Activated effector memory CD4-positive, alpha-beta T cell treated with Interleukin-2 at 50 U/mL for 16 hours (primary cell): ENCODE results near the gene PRMT9.

Experiments
- DNase-seq: peaks from one replicate; pipeline ENCODE4 v3.0.0-alpha.2; 2020

Gene PRMT9

DNA sequence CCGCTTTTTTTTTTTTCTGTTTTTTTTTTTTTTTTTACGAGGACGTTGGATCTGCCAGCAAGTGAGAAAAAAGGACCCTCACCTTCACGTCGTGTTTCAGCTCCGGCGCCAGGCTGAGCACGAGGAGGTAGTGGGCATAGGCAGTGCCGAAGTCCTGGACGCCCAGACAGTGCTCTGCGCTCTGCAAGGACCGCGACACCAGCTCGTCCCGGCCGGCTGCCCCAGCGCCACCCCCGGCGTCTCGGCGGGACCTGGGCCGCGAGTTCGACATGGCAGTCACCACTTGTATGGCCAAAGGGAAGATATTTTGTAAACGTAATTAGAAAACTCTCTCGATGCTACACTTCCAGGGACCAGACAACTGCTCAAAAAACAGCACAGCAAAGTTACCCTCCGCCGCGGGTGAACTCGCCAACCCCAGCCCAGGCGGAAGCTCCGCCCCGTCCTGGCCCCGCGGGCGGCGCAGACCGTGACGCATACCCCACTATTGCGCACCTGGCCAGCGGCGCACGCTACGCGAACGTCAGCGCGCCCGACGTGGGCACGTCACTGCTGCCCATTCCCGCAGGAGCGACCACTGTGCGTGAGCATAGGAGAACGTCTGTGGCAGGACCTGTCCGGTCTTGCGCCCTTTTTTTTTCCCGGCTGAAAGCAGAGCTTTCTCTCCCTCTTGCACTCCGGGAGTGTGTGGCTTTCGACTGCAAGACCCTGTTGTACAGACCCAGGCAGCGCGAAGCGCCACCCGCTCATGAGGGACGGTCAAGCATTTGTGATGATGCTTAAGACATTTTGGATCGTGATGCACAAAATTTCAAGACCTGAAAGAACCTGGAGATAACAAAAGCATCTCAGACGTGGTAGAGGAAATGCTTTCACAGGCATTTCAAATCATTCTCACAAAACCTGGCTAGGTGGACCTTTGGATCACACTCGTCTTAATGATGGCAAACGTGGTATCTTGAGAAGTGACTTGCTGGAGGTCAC, at the start of gene PRMT9:
PRMT9 (minus strand) TSS at position 447 of the 984 bp plus-strand sequence; CDS start at position 271, 176 bp downstream.
- peak; percentile 82 for DNase-seq

DNA sequence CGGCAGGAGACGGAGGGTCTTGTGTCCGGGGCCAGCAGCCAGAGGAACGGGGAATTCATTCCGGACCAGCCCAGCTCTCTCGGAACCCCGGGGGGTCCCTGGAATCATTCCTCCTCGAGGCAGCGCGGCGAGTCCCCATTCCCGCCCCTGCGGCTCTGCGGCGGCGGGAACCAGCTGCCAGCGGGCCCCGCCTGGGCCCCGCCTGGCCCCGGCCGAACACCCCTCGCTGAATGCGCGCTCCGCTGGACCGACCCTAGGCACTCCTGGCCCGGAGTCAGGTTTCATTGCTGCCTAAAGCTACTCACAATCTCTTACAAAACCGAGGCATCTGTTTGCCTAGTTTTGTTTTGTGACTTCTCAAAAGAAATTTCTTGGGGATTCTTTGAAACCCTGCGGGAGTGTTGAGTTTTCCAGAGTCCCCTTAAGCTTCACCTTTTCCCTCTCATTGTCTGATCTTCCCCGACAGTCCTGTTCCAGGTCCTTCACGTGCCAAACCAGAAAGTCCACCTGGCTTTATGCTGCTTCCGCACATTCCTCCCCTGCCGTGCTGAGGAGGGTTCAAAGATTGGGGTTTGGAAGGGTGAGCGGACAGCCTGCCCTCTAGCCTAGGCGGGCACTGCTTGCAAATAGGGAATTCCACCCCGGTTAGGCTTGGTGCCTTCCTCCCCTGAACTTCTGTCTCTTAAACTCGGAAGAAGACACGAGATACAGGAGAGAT, 48.7 kb upstream of the PRMT9 start:
- DNase-seq = no peak

DNA sequence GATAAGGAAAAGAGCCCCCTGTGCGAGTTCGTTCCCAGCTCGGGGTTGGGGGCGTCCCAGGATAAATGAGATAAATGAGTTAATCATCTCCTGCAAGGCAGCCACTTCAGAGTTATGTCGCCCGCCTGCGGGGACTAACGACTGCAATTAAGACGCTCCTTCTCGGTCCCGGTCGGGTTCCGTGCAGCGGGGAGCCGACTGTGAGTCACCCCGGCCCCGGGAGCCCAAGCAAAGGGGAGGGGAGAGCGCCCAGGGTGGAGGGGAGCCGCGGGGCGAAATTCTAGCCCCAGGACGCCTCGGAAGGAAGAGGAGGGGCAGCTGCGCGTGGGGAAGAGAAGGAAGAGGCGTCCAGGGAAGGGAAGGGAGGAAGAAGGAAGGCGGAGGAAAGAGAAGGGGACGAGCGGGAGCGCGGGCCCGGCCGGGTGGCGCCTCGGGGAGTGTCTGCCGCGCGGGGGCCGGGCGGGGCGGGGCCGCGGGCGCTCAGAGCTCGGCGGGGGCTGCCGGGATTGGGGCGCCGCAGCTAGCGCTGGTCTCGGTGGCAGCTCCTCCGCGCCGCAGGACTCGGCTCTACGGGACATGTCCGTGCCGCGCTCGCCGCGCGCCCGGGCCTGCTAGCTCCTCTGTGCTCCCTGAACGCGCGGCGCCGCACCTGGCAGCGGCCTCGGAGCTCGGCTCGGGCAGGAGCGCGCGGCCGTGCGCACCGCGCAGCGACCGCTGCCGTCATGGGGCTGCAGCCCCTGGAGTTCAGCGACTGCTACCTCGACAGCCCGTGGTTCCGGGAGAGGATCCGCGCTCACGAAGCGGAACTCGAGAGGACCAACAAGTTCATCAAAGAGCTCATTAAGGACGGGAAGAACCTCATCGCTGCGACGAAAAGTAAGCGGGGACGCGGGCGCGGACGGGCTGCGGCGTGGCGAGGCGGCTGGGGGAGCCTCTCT, 47.9 kb upstream of the PRMT9 start, which contains the start of gene ARHGAP10:
ARHGAP10 (plus strand) TSS at position 509 of the 938 bp plus-strand sequence; CDS start at position 723, 214 bp downstream.
- DNase-seq = peak; percentile 59

DNA sequence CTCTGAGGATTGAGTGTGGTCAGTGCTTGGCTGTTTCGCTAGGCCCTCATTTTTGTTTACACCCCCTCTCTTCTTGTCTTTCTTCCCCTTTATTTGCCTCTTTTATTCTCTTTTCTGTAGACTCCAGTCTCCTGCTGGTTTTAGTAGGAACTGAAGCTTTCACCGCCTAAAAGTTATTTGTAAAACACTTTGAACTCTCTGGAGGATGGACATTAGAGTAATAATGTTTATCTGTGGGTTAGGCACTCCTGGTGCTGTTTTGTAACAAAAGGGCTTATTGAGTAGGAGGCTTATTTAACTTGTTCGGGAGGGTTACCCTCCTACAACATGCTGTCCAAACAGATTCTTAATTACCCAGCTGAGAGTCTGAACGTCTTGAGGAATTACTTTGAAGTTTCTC, 46.4 kb upstream of the PRMT9 start:
- no peak for DNase-seq

DNA sequence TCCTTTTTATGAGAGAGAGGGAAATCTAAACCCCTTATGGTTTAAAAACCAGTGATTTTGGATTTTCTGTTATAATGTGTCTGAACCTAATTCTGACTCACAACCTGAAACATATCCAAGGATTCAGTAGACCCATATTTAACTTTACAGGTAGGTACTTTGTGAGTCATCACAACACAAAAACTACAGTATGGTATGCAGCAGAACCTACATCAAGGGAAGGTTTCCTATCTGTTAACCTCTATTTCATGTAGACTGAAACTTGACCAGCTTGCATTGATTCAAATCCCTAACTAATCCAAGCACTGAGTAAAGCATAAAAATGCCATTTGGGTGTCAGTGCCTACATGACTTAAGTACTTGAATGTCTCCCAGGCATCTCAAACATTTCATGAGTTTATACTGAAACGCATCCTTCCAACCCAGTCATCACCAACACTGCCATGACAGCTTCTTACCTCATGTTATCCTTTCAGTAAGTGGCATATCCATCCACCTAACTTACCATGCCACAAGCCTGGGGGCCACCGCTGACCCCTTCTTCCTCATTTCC, 43.6 kb upstream of the PRMT9 start:
- DNase-seq = no peak

DNA sequence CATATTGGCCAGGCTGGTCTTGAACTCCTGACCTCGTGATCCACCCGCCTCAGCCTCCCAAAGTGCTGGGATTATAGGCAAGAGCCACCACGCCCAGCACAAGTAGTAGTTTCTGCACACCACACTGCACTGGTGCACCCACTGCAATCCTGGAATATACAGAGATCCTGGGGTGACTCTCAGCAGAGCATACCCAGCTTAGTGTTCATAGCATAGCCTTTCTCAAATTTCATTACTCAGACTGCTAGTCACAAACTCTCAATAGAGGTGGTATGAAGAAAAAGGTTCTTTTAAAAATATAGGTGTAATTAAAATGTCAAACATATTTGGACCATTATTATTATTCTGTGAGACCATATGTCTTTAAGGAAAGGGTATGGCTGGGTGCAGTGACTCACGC, 41.7 kb upstream of the PRMT9 start:
- DNase-seq = no peak

DNA sequence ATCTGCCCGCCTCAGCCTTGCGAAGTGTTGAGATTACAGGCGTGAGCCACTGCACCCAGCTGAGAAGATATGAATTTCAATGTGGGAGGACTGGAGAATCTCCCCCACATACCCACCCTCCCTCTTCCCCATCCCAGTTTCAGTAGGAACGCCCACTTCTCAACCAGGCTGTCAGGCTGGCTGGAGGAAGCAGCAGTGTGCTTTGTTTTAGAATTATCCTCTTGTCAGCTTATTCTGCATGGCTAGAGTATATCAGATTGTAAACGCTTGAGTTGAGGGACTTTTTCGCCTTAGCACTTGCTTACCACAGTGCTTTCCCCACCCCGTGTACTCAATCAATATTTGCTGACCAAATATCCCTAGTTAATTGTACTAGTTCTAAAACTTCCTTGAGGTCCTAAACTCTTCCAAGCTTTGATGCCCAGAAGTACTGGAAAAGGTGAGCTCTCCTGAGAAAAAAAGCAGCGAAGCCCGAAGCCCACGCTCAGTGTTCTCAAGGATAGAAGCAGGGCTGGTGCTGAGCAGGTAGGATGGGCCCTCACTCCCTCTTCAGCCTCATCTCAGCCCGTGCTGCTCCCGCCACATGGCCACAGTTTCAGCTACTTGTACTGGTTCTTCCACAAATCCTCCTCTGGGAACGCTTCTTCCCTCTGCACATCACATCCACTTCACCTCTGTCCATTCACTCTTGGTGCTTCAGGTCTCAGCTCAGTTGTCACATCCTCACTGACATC, 40.7 kb upstream of the PRMT9 start:
- DNase-seq = no peak

DNA sequence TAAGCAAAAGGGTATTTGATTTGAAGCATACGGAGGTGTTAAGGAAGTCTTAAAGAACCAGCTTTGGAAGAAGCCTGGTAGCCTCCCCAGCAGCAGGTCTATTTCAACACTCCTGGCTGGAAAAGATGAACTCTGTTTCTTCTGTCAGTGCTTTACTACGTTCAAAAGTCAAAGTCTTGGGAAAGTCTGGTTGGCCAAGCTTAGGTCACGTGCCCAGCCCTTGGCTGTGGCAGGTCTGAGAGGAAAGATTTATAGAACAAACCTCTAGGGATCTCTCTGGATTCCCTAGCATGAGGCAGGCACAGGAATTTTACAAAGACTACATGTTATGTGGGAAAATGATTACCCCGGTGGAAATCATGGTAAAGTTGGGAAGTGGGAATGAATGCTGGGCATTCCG, 39.4 kb upstream of the PRMT9 start:
- DNase-seq = no peak

DNA sequence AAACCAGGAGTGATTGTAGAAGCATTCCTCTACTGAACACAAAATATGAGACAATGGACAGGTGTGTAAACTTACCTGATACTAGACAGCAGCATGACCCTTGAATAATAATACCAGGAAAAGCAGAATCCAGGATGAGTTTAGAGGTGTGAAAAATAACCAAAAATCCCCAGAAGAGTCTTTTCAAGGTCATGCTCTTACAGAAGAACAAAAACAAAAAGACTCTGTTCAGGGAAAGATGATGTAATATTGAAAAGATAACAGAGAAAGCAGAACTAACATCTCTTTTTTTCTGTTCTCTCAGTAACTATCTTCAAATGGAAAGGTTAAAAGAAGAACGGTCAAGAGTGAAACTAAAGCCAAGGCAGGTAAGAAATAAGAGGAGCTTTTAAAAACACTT, 33.9 kb upstream of the PRMT9 start:
- no peak for DNase-seq

DNA sequence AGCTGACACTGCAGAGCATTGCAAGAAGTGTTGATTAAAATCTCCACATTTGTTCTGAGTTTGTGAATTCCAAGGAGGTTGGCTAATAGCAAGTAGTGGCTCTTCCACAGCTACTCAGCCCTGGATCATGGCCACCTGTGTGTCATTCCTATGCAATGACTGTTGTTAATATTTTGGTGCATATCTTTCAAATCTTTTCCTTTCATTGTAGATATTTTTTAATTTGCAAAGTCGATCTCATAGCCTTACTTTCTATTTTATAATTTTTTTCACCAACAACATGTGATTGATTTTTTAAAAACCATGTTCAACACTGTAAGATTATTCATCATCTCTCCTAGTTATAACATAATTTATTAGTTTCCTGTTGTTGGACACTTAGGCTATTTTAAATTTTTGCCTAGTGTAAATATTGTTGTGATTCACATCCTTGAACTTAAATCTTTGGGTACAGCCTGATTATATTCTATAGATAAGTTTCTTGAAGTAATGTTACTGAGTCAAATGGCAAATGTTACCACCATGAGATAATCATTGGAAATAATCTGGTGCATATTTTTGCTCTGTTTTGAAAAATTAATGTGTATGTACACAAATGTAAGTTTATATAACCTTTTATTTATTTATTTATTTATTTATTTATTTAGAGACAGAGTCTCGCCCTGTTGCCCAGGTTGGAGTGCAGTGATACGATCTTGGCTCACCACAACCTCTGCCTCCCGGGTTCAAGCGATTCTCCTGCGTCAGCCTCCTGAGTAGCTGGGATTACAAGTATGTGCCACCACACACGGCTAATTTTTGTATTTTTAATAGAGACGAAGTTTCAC, 30.8 kb upstream of the PRMT9 start:
- no peak for DNase-seq

DNA sequence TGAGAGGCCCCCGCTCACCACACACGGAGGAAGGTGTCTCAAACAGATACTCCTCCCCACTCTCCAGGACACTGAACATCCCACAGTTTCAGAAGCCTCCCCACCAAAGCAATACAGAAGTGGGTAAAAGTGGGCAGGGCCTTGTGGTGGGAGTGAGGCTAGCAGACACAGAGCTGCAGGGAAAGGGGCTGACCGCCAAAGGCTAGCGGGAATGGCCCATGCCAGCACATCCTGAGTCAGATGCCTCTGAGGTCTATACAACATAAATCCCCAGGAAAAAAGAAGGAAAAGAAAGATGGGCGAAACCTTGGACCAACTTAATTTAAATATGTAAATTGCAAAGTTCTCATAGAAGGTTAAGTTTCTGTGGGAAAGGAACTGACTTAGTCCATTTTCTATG, 26.0 kb upstream of the PRMT9 start:
- DNase-seq = no peak

DNA sequence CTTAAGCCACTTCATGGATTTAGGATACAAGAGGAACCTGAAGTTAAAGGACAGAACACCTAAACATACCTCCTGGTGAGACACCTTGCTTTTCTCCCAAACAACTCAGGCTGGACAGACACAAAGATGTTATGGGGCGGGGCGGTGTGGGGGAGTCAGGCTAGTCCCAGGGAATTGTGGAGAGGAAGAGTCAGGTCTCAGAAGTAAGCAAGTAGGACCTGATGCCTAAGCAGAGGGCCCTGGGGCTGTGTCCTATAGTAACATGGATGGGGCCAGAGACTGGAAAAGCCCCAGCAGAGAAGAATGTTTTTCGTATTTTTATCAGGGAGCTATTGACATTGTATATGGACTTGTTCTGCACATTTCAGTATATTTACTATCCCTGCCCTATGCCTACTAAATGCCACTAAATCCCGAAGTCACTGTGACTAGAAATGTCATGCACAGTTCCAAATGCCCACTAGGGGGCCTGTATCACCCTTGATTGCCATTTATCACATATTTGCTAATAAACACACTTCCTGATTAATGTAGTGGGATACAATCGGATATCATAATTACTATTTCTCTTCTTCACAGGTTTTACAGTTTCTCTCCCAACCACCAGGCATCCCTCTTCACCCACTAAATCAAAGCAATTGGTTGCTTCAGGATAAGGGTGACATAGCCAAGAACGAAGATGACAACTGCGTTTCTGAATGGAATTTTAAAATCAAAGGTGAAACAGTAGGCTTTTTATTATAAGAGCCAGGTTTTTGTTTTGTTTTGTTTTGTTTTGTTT, 24.1 kb upstream of the PRMT9 start:
- peak; percentile 22 for DNase-seq

DNA sequence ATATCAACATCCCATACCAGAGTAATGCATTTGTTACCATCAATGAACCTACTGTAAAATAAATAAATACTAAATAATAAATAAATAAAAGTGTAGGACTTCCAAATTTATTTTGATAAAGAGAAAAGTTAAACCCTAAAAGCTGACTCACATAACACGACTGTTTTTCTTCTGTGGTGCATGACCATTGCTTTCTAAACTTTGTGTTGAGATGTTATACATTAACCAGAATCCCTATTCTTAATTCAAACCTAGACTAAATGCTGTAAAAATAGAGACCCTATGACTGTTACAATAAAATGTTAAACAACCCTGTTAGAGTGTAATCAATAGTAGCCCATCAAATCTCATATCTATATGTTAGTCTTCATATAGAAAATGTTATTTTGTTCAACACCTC, 20.9 kb upstream of the PRMT9 start:
- no peak for DNase-seq

DNA sequence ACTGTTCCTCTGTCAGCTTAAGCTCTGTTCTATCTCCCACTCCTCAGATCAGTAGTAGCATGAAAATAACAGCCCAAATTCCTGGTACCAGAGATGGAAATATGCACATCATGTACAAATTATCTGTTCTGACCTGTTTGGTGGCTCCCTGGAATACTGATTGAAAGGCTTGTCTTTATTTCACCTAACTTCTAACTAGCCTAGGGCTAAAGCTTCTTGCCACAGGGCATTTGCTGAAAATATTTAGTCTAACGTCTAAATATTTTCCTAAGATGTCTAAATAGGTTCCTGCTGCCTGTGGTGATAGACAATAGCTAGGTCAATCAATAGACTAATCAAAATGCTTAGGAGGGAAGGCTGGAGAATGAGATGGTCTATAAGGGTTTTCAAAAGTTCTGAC, 12.9 kb upstream of the PRMT9 start:
- DNase-seq = no peak

DNA sequence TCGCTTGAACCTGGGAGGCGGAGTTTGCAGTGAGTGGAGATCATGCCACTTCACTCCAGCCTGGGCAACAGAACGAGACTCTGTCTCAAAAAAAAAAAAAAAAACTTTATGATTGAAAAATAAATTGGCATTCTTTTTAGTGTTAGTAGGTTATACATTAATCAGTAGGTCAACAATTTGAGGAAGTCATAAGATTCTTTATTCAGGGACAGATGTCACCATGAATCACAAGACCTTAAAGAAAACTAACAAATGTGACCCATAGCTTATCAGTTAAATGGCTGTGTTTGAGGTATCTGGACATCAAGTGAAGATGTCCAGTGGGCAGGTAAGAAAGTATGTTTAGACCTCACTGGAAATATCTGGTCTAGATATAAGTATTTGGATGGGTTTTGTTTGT, 9.3 kb upstream of the PRMT9 start:
- DNase-seq = no peak

DNA sequence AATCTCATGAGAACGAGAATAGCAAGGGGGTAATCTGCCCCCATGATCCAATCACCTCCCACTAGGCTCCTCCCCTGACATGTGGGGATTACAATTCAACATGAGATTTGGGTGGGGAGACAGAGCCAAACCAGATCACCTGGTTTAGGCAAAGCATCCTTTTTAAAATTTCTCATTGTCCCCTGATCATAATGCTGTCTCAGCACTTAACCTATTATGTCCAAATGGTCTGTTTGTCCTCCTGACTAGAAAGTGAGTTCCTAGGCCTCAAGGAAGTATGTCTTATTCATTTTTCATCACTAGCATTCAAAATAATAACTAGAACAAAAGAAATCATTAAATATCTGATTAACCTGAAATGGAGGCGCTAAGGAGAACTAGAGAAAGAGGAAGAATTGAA, 7.9 kb upstream of the PRMT9 start:
- DNase-seq = no peak

DNA sequence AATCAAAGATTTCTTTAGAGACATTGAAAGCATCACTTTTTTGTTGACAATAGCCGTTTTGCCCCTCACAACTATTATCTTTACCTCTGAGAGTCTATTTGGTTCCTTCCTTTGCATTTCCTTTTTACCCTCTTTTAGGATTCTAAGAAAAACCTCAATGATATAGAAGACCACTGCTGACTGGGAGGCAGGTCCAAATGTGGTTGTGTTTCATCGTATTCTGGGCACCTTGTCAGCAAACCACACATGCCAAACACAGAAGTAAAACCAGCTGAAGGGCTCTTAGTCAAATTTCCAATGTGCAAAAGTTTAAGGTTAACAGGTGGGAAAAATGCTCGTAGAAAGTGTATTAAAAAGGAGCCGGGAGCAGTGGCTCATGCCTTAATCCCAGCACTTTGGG, 5.1 kb upstream of the PRMT9 start:
- DNase-seq = no peak

DNA sequence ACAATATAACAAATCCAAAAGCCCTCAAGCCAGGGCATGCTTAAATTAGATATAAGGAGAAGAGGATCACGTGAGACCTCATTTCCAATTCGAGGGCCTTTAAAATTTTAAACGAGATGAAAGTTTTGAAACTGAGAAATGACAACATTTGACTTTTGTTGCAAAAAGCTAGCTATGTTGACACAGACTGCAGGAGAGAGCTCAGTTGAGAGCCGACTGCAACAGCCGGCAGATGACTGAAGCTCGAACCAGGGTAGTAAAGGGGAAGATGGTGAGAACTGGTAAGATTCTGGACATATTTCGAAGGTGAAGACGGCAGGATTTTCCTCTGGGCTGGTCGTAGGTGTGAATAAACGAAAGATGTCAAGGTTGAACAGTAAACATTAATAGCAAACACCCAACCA, 773 bp downstream of the PRMT9 start:
- DNase-seq = no peak

DNA sequence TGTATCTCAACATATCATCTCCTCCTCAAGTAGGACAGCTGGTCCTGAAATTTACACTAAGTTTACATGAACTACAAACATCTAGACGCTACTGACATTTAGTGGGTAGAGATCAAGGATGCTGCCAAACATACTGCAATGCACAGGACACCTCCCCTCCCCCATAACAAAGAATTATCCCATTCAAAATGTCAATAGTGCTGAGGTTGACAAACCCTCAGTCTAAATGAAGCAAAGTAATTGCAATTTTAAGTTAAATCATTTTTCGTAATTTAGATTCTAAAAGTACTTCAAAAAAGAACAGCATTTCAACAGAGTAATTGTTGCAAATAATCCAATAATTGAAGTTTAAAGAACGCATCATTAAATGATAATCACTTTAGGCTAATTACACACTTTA, 1.2 kb downstream of the PRMT9 start:
- DNase-seq = no peak
